Upper lobe of left lung (tissue), 4 donors: ENCODE data around the gene BATF2.

ENCODE experiments used
- EP300 ChIP-seq, 4 donors: sonication (generic); formaldehyde crosslinking; IDR thresholded peaks; one replicate each; pipeline ENCODE4 v1.5.1; 2017; ENCODE audit warnings: antibody characterized with exemption in 4 of 4, control low read depth in 2 of 4
- POLR2A ChIP-seq, 4 donors: fragments of 450-650 bp; IDR thresholded peaks; one replicate each; pipeline ENCODE4 v1.5.1; 2016 to 2017; ENCODE audit warnings: antibody characterized with exemption in 4 of 4, mild to moderate bottlenecking in 2 of 4
- POLR2AphosphoS5 ChIP-seq, 2 donors: sonication (generic); formaldehyde crosslinking; IDR thresholded peaks; one replicate each; pipeline ENCODE4 v1.5.1; 2017; ENCODE audit warnings: antibody characterized with exemption in 2 of 2
- TF ChIP-seq, protein P1 (sequence below), 6 experiments: fragments of 450-650 bp in 4 of 6; fragments of 200-600 bp in 2 of 6; sonication (generic) in 2 of 6; IDR thresholded peaks; one replicate each; pipeline ENCODE4 v1.5.1; 2016 to 2019; ENCODE audit warnings: antibody characterized with exemption in 6 of 6

DNA sequence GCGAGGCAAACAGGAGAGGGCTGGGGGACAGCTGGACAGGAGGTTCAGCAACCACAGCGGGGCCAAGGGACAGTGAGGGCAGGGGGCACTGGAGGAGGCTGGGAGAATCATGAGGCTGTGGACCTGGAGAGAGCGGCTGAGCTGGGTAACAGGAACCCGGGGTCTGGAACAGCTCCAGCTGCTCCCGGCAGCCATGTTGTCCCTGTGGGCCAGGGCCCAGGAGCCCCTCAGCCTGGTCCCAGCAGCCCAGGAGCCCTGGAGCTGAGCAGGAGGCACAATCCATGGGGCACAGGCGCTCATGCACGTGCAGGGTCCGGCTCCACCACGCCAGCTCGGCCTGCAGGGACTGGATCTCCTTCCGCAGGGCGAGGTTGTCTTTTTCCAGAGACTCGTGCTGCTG, 7.4 kb downstream of the BATF2 start:
- TF ChIP-seq, protein P1, sequence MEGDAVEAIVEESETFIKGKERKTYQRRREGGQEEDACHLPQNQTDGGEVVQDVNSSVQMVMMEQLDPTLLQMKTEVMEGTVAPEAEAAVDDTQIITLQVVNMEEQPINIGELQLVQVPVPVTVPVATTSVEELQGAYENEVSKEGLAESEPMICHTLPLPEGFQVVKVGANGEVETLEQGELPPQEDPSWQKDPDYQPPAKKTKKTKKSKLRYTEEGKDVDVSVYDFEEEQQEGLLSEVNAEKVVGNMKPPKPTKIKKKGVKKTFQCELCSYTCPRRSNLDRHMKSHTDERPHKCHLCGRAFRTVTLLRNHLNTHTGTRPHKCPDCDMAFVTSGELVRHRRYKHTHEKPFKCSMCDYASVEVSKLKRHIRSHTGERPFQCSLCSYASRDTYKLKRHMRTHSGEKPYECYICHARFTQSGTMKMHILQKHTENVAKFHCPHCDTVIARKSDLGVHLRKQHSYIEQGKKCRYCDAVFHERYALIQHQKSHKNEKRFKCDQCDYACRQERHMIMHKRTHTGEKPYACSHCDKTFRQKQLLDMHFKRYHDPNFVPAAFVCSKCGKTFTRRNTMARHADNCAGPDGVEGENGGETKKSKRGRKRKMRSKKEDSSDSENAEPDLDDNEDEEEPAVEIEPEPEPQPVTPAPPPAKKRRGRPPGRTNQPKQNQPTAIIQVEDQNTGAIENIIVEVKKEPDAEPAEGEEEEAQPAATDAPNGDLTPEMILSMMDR (IDR thresholded peaks at IDR 0.05), result no peak
- TF ChIP-seq POLR2AphosphoS5 (IDR thresholded peaks at IDR 0.05) (no peak), POLR2A (IDR thresholded peaks at IDR 0.05) (no peak), EP300 (IDR thresholded peaks at IDR 0.05) (no peak)
